Measurements from ENCODE around the gene ADCY10.
"Not testable (repeated sequence)": the region's sequence is repeated elsewhere in the genome, so short reads cannot be mapped to it uniquely, and the experiment has no call there.

The ADCY10 gene

GRCh38 chr1:167913895-167914496, at the start of gene ADCY10:
Gene ADCY10, minus strand, starts transcription at chr1:167914134. Its CDS starts 8,994 bp downstream, at chr1:167905140.
- no peak for FAIRE-seq

- FAIRE-seq, result no peak
Measured at GRCh38 chr1:167957710-167958109, 43.8 kb upstream of the ADCY10 start.

GRCh38 chr1:167955915-167956314, 42.0 kb upstream of the ADCY10 start:
- FAIRE-seq, result no peak

- FAIRE-seq, result no peak
Measured at GRCh38 chr1:167950569-167950968, 36.6 kb upstream of the ADCY10 start.

GRCh38 chr1:167949785-167950184, 35.9 kb upstream of the ADCY10 start:
- no peak for FAIRE-seq

- FAIRE-seq, result no peak
Measured at GRCh38 chr1:167947733-167948132, 33.8 kb upstream of the ADCY10 start.

- no peak for FAIRE-seq
Measured at GRCh38 chr1:167943541-167943940, 29.6 kb upstream of the ADCY10 start.

- FAIRE-seq, result no peak
Measured at GRCh38 chr1:167940264-167940663, 26.3 kb upstream of the ADCY10 start.

GRCh38 chr1:167938080-167938636, 24.2 kb upstream of the ADCY10 start:
- FAIRE-seq, result no peak

GRCh38 chr1:167937709-167938010, 23.7 kb upstream of the ADCY10 start:
- peak; percentile 78 for FAIRE-seq

GRCh38 chr1:167936930-167937708, 23.2 kb upstream of the ADCY10 start, which contains the start of gene MPC2:
Gene MPC2, minus strand, starts transcription at chr1:167937072. Its CDS starts 1,231 bp downstream, at chr1:167935841.
- no peak for FAIRE-seq

GRCh38 chr1:167936068-167936929, 22.4 kb upstream of the ADCY10 start, which contains the start of gene DCAF6:
Gene DCAF6, plus strand, starts transcription at chr1:167936683. Its CDS starts 229 bp downstream, at chr1:167936912.
- peak; percentile 80 for FAIRE-seq

- no peak for FAIRE-seq
Measured at GRCh38 chr1:167935216-167936067, 21.5 kb upstream of the ADCY10 start.

GRCh38 chr1:167934426-167935215, 20.7 kb upstream of the ADCY10 start:
- no peak for FAIRE-seq

GRCh38 chr1:167933788-167934187, 19.9 kb upstream of the ADCY10 start:
- no peak for FAIRE-seq

GRCh38 chr1:167929725-167930124, 15.8 kb upstream of the ADCY10 start:
- no peak for FAIRE-seq

GRCh38 chr1:167928919-167929318, 15.0 kb upstream of the ADCY10 start:
- FAIRE-seq, result not testable (repeated sequence)

- no peak for FAIRE-seq
Measured at GRCh38 chr1:167928457-167928852, 14.5 kb upstream of the ADCY10 start.

- no peak for FAIRE-seq
Measured at GRCh38 chr1:167927046-167927754, 13.3 kb upstream of the ADCY10 start.

GRCh38 chr1:167926486-167926997, 12.6 kb upstream of the ADCY10 start:
- no peak for FAIRE-seq

Data from endometrium (tissue), 2 donors.